Left kidney (tissue), 2 donors: ENCODE results near the gene OSM. TPM values are rescaled to one million over a fixed set of nuclear protein-coding genes. Genes with fewer than 3 reads are reported as not detected.

Experiments
- DNase-seq: peaks from one replicate; pipeline ENCODE4 v3.0.0-alpha.2; 2013
- polyA plus RNA-seq: library from polyadenylated mRNA; unstranded; fragments of 120-200 nt; gene quantifications from one replicate; pipeline ENCODE4 v1.2.1, GENCODE V29; 2013; ENCODE audit not compliant: insufficient read length

Gene OSM
- polyA plus RNA-seq, 1 donor = not detected

DNA sequence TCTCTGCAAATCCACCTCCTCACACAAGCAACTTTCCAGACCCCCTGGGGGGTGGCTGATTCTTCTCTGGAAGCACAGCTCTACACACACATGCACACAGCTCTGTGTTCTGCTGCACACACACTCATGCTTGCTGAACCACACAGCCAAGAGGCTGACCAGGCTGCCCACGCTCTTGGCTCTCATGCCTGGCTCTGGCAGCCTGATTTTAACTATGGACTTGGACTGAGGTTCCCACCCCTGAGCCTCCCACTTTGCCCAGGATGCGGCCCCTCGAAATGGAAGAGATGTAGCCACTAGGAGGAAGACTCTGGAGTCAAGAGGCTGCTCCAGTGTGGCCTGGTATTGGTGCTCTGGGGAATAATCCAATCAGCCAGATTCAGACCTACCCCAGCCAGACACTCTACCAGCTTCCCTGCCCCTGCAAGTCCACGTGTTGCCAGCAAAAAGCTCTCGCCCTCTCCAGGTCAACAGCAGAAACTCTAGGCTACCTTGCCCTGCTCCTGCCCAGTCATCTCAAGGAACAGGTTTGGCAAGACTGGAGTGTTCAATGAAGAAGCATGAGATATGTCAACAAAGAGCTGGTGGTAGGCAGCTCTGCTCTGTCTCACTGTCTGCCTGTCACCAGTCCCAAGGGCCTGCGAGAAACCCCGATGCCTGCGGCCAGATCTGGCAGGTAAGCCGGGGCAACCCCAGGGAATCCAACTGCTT is 31.5 kb upstream of the OSM start:
- no peak for DNase-seq

- DNase-seq = no peak
Observed at GRCh38 chr22:30297276-30297990, 30.8 kb upstream of the OSM start.

DNA sequence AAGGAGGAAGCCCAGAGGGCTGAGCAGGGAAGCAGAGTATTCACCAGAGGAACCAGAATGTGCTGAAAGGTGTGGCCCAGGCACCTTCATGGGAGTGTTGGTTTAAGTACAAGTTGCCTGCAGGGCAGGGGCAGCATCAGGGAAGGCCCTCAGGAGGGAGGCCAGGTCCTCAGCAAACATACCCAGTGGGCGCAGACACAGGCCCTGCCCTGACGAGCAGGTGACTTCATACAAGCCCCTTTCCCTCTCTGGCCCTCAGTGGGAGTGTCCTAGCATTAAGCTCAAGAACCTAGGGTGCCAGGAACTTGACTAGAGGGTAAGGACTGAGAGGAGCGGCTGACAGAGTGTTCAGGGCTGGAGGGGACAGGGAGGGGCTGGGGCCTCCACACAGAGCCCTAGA is 30.2 kb upstream of the OSM start:
- no peak for DNase-seq

DNA sequence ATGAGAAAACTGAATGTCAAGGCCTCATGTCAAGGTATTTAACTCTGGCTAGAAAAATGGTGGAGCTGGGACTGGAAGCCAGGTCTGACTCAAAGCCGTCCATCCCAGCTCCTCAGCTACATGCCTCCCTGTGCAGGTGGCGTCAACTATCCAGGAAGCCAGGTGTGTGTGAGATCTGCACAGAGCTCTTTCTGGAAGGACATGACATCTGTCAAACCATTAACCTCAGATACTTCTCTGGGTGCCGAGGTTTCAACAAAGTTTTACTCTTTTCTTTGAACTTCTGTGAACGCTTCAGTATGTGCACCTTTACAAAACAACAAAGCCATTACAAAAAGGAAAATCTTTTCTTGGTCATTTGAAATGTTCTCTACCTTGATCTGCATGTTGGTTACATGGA is 29.7 kb upstream of the OSM start:
- no peak for DNase-seq

DNA sequence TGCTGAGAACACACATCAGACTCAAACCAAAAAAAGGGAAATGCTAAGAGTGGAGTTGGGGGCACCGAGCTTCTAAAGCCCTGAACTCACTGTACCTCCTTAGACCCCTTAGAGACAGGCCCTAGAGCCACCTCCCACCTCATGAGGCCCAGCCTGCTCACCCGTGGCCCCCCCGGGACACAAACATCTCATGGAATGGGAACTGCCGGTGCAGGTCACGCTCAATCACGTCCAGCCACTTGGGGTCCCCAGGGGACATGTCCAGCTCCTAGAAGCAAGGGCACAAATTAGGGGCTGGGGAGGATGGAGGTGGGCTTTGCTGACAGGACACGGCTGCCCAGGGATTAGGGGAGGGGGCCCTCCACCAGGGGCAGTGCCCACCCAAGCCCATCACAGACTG is 28.9 kb upstream of the OSM start:
- no peak for DNase-seq

GRCh38 chr22:30294830-30295229 is 28.2 kb upstream of the OSM start:
- no peak for DNase-seq

GRCh38 chr22:30294066-30294465 is 27.4 kb upstream of the OSM start:
- DNase-seq = no peak

GRCh38 chr22:30293026-30293425 is 26.4 kb upstream of the OSM start:
- no peak for DNase-seq

GRCh38 chr22:30292069-30292970 is 25.7 kb upstream of the OSM start:
- DNase-seq = no peak

- no peak for DNase-seq
Observed at GRCh38 chr22:30291058-30291892, 24.6 kb upstream of the OSM start.

GRCh38 chr22:30290342-30291057 is 23.8 kb upstream of the OSM start:
- no peak for DNase-seq

DNA sequence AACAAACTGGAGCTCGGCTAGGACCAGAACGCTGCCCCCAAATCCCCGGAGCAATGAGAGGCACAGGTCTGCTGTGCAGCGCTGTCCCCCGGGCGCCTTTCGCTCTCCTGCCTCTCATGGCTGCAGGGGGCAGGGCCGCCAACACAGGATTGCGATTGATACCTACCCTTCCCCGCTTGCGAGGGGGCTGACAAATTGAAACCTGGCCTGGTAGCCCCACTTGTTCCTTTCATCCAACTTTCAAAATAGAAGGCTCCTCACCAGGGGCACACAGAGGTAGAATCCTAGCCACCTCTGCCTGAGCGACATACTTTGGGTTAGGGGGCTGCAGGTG is 23.3 kb upstream of the OSM start:
- DNase-seq = no peak

DNA sequence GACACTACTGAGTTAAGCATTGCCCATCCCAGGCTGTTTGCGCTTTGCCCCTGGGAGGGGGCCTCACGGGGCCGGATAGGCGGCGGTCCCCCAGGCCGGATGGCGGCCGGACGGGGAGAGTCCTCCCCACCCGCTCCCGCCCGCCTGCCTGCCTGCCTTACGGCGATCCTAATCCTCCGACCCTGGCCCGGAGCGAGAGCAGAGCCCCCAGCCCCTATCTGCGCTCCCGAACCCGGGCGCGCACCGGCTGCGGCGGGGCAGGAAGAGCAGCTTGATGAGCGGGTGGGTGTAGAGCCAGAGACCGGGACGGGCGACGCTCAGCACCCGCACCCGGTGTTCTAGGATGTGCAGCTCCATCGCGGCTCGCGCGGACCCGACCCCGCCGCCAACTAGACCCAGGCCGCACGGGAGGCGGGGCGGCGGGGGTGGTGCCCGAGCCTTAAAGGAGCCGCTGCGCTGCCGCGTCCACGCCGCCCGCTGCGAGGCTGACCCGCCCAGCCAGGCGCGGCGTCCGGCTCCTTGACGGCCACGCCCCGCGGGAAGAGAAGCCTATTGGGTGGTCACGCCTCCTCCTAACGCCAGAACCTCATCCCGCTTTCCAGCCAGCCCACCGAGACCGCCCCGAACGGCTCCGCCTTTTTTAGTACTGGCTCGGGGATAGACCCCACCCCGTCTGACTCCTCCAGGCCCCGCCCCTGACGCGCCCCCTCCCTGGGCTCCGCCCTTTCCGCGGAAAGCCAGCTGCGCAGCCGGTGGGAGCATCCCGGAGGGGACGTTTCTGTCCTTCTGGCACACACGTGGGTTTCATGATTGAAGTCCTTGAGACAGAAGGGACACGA is 22.7 kb upstream of the OSM start, which contains the start of gene CASTOR1:
TSS of gene CASTOR1 (minus strand) at position 365 of the 839 bp plus-strand sequence. CDS start at position 357, 8 bp downstream.
- DNase-seq = peak; percentile 96

- DNase-seq = no peak
Observed at GRCh38 chr22:30288419-30289140, 21.9 kb upstream of the OSM start.

DNA sequence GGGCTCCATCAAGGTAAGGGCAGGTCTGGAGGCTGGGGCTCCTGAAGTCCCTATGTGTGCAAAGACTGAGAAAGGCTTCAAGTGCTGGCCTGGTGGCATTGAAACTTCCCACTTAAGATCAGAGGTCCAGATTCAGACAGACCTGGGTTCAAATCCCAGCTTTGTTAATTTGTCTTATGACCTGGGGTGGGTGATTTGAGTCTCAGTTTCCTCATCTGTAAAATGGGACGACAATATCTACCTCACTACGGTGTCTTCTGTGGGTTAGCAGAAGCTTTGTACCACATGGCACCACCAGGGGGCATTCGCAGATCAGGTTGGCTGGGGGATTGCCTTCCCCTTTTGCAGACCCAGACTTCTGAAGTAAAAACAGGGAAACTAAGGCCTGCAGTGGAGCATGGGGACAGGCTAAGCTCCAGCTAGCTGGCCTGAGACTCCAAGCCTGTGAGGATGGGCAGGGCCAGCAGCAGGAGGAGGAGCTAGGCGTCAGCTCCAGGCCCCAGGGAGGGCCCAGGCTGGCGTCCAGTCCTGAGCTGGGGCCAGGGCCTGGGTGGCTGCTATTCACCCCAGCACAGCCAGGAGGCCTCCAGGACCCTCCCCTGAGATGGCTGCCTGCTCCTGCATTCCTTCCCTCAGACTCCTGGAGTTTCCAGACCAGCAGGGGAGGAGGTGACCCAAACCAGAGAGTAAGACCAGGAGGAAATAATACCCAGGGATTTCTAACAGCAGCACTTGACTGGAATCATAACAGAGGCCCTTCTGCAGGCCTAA is 21.2 kb upstream of the OSM start:
- peak; percentile 76 for DNase-seq

GRCh38 chr22:30286813-30287647 is 20.4 kb upstream of the OSM start:
- DNase-seq = no peak

DNA sequence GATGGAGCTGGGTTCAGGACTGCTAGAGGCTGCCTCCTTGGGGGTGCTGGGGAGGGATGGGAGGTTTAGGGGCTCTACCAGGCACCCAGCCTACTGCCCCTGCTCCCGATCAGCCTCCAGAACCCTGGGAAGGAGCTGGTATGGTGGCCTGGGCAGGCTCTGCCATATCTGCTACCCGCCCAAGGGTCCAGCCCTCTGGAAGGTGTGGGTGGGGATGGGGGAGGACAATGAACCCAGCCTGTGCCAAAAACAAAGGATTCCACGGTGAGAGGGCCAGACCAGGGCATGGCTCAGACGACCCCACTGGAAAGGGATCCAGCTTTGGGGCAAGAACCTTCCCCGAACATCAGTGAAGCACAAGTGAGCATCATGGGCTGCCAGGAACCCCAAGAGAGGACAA is 19.7 kb upstream of the OSM start:
- no peak for DNase-seq

- DNase-seq = no peak
Observed at GRCh38 chr22:30285846-30286200, 19.2 kb upstream of the OSM start.
